ENCODE data around the gene PLA2G4E.

Gene PLA2G4E

GRCh38 chr15:41952013-41952563, 68.8 kb downstream of the PLA2G4E start:
- no peak for DNase-seq

- no peak for DNase-seq
Observed at GRCh38 chr15:41951571-41951970, 69.3 kb downstream of the PLA2G4E start.

- DNase-seq: no peak
Observed at GRCh38 chr15:41950489-41950888, 70.4 kb downstream of the PLA2G4E start.

GRCh38 chr15:41950127-41950483, 70.7 kb downstream of the PLA2G4E start:
- no peak for DNase-seq

GRCh38 chr15:41949401-41950126, 71.3 kb downstream of the PLA2G4E start:
- no peak for DNase-seq

- no peak for DNase-seq
Observed at GRCh38 chr15:41948490-41948889, 72.4 kb downstream of the PLA2G4E start.

GRCh38 chr15:41946970-41947369, 73.9 kb downstream of the PLA2G4E start:
- DNase-seq: no peak

- DNase-seq: no peak
Observed at GRCh38 chr15:41945731-41946130, 75.1 kb downstream of the PLA2G4E start.

- no peak for DNase-seq
Observed at GRCh38 chr15:41945221-41945620, 75.6 kb downstream of the PLA2G4E start.

- no peak for DNase-seq
Observed at GRCh38 chr15:41944313-41944940, 76.4 kb downstream of the PLA2G4E start.

GRCh38 chr15:41943543-41944312, 77.1 kb downstream of the PLA2G4E start:
- DNase-seq: no peak

- DNase-seq: no peak
Observed at GRCh38 chr15:41942886-41943285, 78.0 kb downstream of the PLA2G4E start.

- no peak for DNase-seq
Observed at GRCh38 chr15:41941644-41942415, 79.0 kb downstream of the PLA2G4E start.

GRCh38 chr15:41940441-41940857, 80.4 kb downstream of the PLA2G4E start:
- DNase-seq: no peak

GRCh38 chr15:41939986-41940385, 80.9 kb downstream of the PLA2G4E start:
- DNase-seq: no peak

GRCh38 chr15:41937568-41937923, 83.3 kb downstream of the PLA2G4E start:
- DNase-seq: no peak

- DNase-seq: no peak
Observed at GRCh38 chr15:41936649-41937567, 83.9 kb downstream of the PLA2G4E start.

- no peak for DNase-seq
Observed at GRCh38 chr15:41936155-41936554, 84.7 kb downstream of the PLA2G4E start.

GRCh38 chr15:41935566-41936020, 85.2 kb downstream of the PLA2G4E start:
- DNase-seq: no peak

GRCh38 chr15:41934843-41935242, 86.0 kb downstream of the PLA2G4E start:
- DNase-seq: no peak

GRCh38 chr15:41933771-41934170, 87.1 kb downstream of the PLA2G4E start:
- no peak for DNase-seq

- no peak for DNase-seq
Observed at GRCh38 chr15:41933326-41933725, 87.5 kb downstream of the PLA2G4E start.
